GM19193 (cell line): Measurements from ENCODE around the gene ABCC3.

Experiments
- POLR2A ChIP-seq: IDR thresholded peaks from 4 replicates; pipeline ENCODE4 v1.6.1; 2011; ENCODE audit not compliant: insufficient read depth, insufficient read length; ENCODE audit errors: extremely low read depth

Gene ABCC3

DNA sequence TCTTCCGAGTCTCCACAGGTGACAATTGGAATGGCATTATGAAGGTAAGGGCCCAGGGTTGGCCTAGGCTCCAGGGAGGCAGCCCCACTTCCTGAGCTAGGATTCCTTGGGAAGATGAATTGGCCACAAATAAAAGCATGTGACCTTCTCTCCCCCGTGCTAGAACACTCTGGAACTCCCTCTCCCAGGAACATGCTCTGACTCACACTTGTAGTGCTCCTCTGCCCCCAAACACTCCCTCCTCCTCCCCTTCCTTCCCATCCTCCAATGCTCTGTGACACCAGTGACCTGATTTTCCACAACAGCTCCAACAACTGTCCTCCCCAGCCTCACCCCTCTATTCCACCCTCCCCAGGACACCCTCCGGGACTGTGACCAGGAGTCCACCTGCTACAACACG is 16.4 kb upstream of the ABCC3 start:
- no peak for TF ChIP-seq POLR2A

DNA sequence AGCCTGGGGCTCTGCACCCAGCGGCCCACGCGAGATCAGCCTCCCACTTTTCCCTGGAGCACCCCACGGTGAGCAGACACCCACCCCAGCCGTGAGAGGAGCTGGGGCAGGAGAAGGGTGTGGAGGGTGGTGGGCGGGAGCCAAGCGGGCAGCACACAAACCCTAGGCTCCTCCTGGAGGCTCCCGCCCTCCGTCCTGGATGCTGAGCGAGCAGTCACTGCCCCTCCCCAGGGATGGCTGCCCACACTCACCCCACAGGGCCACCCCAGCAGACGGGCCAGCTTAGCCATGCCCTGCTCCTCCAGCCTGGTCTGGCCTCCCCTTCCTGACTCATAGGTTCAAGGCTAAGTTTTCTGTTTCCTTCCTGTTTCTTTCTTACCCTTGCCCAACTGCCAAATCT is 15.7 kb upstream of the ABCC3 start:
- no peak for TF ChIP-seq POLR2A

DNA sequence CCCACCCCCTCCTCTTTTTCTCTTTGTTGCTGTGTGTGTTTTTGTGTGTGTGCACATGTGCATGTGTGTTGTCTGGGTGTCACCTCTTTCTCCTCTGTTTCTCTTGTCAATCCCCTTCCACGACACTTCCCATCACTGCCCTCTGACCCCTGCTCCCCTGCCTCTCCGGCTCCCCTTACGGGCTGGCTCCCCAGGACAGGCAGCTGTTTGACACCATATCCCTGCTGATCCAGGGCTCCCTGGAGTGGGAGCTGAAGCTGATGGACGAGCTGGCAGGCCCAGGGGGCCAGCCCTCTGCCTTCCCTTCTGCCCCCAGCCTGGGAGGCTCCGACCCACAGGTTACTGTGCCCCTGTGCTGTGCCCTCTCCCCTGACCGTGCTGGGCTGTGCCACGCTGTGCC is 15.2 kb upstream of the ABCC3 start:
- TF ChIP-seq POLR2A = no peak

DNA sequence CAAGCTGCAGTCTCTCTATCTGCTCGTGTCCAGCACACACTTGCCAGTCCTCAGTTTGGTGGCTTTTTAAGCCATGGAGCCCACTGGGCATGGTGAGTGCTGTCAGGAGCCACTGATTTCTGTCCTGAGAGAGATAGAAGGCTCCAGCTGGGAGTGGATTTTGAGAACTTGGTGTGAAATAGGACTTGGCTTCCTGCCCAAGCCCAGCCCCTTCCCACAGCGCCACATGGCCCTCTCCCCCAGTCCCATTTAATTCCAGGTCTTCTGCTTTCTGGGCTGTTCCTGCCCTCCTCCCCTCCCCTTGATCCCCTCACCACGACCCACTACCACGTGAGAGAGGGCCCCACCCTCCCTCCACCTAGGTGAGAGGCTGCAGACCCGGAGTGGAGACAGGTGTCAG is 14.4 kb upstream of the ABCC3 start:
- no peak for TF ChIP-seq POLR2A

DNA sequence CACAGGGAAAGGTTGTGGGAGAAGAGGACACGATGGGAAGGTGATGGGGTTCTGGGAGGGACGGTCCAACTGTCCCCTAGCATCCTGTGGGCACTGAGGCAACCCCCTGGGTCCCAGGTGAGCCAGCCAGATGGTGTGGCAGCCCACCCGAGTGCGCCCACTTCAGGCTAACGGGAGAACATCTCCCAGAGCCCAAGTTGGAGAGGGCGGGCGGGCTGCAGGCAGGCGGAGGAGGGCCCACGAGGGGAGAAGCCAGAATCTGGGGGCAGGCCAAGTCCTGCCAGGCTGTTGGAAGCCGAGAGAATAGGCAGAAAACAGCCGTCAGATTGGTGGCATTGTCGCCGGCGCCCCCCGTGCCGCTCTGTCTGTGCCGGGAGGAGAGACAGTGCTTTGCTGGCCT is 13.8 kb upstream of the ABCC3 start:
- no peak for TF ChIP-seq POLR2A

DNA sequence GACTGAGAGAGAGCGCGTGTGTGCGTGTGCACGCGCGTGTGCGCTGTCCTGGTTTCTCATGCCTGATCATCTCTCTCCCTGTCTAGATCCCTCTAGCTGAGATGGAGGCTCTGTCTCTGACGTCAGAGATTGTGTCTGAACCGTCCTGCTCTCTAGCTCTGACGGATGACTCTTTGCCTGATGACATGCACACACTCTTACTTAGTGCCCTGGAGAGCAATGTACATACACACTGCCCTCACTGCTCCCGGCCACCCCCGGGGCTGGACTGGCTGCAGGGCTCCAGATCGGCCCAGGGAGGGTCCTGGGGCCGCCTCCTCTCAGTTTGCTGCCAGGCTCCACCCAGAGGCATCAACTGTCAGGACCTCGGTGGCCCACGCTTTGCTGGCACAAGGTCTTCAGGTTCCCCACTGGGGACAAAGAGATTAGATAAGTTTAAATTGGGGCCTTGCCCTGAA is 13.1 kb upstream of the ABCC3 start:
- TF ChIP-seq POLR2A = no peak

DNA sequence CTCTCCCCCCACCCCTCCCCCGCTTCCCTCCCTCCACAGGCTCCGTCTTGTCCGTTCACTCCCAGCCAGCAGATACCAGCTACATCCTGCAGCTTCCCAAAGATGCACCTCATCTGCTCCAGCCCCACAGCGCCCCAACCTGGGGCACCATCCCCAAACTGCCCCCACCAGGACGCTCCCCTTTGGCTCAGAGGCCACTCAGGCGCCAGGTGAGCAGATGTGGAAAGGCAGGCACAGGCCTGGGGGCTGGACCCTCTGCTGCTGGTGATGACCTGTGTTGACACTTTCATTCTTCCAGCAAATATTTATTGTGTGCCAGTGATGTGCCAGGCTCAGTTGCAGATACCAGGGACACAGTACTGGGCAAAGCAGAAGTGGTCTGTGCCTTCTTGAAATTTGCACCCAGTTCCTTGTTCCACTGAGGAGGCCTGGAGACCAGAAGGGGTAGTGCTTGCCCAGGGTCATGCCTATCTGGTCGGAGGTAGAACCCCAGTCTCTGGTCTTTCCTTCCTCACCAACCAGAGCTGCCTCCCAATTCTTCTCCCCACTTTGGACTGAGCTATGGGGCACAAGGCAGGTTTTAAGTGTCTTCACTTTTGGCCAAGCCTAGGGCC is 10.3 kb upstream of the ABCC3 start:
- no peak for TF ChIP-seq POLR2A

DNA sequence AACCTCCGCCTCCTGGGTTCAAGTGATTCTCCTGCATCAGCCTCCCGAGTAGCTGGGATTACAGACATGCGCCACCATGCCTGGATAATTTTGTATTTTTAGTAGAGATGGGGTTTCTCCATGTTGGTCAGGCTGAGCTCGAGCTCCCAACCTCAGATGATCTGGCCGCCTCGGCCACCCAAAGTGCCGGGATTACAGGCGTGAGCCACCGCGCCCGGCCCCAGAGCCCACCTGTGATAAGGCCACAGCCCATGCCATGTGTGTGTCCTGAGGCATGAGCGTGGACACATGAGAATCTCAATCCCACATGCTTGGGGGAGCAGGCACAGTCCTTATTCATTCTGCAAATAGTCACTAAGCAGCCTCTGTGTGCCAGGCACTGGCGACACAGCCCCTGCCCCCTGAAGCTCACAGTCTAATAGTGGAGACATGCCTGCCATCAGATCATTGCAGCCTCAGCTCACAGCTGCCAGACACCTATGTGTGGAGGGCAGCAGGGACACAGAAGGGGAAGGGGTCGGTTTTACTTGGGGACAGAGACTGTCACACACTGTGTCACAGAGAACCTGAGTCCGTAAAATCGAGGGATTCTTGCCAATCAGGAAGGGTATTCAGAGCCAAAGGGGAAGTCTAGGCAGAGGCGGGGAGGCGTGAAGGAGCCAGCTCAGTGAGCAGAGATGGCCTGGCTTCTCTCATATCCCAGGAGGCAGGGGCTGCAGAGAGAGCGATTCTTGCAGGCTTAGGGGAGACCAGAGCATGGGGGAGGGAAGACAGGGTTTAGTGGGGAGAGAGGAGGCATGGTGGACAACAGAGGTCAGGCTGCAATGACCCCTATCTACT is 9.4 kb upstream of the ABCC3 start:
- no peak for TF ChIP-seq POLR2A

DNA sequence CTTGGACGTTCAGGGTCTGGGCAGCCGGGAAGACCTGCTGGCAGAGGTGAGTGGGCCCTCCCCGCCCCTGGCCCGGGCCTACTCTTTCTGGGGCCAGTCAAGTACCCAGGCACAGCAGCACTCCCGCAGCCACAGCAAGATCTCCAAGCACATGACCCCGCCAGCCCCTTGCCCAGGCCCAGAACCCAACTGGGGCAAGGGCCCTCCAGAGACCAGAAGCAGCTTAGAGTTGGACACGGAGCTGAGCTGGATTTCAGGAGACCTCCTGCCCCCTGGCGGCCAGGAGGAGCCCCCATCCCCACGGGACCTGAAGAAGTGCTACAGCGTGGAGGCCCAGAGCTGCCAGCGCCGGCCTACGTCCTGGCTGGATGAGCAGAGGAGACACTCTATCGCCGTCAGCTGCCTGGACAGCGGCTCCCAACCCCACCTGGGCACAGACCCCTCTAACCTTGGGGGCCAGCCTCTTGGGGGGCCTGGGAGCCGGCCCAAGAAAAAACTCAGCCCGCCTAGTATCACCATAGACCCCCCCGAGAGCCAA is 8.6 kb upstream of the ABCC3 start:
- TF ChIP-seq POLR2A = no peak

DNA sequence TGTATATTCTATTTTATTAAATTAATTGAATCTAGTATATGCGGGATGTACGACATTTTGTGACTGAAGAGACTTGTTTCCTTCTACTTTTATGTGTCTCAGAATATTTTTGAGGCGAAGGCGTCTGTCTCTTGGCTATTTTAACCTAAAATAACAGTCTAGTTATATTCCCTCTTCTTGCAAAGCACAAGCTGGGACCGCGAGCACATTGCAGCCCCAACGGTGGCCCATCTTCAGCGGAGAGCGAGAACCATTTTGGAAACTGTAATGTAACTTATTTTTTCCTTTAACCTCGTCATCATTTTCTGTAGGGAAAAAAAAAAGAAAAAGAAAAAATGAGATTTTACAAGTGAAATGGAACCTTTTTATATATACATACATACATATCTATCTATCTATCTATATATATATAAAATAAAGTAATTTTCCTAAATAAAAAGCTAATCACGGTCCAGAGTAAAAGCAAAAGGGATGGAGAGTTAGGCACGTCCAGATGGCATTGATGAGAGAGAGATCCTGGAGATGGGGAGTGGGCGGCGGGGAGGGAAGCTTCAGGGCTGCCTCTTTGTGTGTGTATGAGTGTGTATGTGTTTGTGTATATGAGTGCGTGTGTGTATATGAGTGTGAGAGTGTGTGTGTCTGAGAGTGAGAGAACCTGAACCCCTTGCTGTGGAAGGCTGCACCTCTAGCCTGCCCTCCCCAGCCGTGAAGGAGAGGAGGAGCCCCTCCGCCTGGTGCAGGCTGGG is 7.5 kb upstream of the ABCC3 start:
- no peak for TF ChIP-seq POLR2A

DNA sequence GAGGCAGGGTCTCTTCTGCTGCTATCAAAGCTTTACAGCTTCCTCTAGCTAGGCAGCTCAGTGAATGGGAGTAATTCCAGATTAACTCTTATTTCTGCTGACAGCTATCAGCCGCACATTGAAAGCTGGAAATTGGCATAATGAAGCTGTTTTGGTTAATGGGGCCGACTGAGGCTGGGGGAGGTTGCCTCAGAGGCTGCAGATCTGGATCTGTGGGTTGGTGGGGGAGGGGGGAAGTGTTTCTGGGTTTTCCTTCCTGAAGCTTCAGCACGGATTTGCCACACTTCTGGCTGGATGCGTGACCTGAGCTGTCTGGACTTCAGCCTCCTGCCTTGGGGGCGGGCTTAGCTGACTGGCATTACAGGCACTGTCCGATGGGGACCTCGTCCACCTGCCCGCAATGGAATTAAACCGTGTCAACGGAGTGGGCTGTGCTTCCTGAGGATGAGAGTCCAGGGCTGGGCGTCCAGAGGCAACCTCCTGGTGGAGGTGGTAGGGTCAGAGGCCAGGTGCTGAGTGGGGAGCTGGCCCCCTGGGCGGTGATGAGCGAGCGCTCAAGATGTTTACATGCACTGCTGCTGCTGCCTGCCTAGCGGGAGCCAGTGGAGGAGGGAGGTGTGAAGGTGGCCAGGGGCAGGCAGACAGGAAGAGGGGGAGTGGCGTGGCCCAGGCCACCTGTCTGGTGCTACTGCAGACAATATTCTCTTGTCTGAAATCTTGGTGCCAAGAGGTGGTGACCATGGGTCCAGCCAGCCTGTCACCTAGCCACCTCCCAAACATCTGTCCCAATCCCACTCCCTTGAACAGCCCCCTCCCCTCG is 6.7 kb upstream of the ABCC3 start:
- TF ChIP-seq POLR2A = no peak

DNA sequence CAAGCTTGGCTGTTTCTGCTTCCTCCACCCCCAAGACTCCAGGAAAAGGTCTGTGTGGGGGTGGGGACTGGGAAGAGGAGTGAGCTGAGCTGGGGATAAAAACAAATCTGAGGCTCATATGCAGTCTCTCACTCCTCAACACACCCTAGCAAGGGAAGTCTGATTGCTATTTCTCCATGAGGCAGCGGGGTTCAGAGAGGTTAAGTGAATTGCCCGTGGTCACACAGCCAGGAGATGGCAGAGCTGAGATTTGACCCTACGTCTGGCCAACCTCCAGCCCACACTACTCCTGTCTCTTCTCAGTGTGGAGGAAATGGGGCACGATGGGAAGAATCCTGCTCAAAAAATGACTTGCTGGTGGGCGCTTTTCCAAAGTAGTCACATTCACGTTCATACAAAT is 4.8 kb upstream of the ABCC3 start:
- no peak for TF ChIP-seq POLR2A

DNA sequence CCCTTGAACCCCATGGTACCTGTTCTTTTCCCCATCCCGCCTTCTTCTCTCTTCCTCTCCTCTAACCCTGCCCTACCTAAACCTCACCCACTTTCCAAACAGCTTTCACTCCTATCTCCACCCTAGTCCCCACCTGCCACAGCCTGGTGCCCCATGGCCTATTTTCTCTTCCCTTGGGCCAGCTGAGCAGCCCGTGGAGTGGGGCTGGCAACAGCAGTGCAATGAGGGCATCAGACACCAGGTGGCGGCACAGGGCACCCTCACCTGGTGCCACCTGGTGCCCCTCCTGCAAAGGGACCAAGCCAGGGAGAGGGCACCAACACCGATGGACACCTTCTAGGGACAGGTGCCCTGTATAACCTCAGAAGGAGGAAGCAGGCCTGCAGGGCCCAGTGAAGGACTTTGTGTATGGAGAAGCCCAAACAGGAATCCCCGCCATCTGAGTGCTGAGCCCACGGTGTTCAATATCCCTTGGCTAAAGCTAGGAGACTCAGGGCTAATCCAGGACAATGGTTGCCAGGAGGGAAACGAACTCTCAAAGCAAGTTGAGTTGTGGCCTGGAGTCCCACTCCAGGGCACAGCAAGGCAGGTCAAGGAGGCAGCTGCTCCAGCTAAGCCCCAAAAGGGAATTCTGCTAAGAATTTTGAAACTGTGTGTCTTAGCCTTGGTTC is 4.0 kb upstream of the ABCC3 start:
- no peak for TF ChIP-seq POLR2A
